Sigmoid colon (tissue), 7 donors: ENCODE results near the gene CPZ. TPM values are rescaled to one million over a fixed set of nuclear protein-coding genes. Genes with fewer than 3 reads are reported as not detected.
A peak's percentile ranks its signal among the peaks of the same experiment; 100 is the strongest.
"Not testable (repeated sequence)": the region's sequence is repeated elsewhere in the genome, so short reads cannot be mapped to it uniquely, and the experiment has no call there.

Source experiments
- DNase-seq: peaks from one replicate; pipeline ENCODE4 v3.0.0-alpha.2; 2019
- H3K27ac ChIP-seq, 4 donors: fragments of 200-600 bp; sonication (generic); one replicate each; pipeline ENCODE4 v1.5.1; 2016 to 2019; ENCODE audit warnings: mild to moderate bottlenecking in 1 of 4
- H3K27me3 ChIP-seq, 3 donors: fragments of 200-600 bp; sonication (generic); one replicate each; pipeline ENCODE4 v1.5.1; 2019; ENCODE audit warnings: mild to moderate bottlenecking in 1 of 3
- H3K36me3 ChIP-seq, 4 donors: fragments of 200-600 bp; sonication (generic); one replicate each; pipeline ENCODE4 v1.5.1; 2016 to 2019
- H3K4me1 ChIP-seq, 4 donors: fragments of 200-600 bp; sonication (generic); one replicate each; pipeline ENCODE4 v1.5.1; 2017 to 2019
- H3K4me3 ChIP-seq, 4 donors: fragments of 200-600 bp; sonication (generic); one replicate each; pipeline ENCODE4 v1.5.1; 2017 to 2019; ENCODE audit warnings: mild to moderate bottlenecking in 2 of 4, moderate library complexity in 1 of 4
- H3K9me3 ChIP-seq, 4 donors: fragments of 200-600 bp in 3 of 4; sonication (generic) in 3 of 4; one replicate each; pipeline versions ENCODE4 v1.5.1 to v1.6.1; 2013 to 2019
- CTCF ChIP-seq, 4 experiments: fragments of 450-650 bp in 3 of 4; fragments of 200-600 bp in 1 of 4; IDR thresholded peaks; one replicate each; pipeline ENCODE4 v1.5.1; 2016 to 2019; ENCODE audit warnings: antibody characterized with exemption in 4 of 4, mild to moderate bottlenecking in 3 of 4, moderate library complexity in 2 of 4
- EP300 ChIP-seq, 4 donors: sonication (generic); formaldehyde crosslinking; IDR thresholded peaks; one replicate each; pipeline ENCODE4 v1.6.1; 2017; ENCODE audit warnings: antibody characterized with exemption in 4 of 4
- POLR2A ChIP-seq, 2 donors: fragments of 450-650 bp; IDR thresholded peaks; one replicate each; pipeline ENCODE4 v1.6.1; 2016; ENCODE audit warnings: antibody characterized with exemption in 2 of 2, mild to moderate bottlenecking in 2 of 2, moderate library complexity in 2 of 2
- POLR2AphosphoS5 ChIP-seq, 4 donors: sonication (generic); formaldehyde crosslinking; IDR thresholded peaks; one replicate each; pipeline ENCODE4 v1.6.1; 2017; ENCODE audit warnings: antibody characterized with exemption in 4 of 4
- WGBS, 2 donors: extraction: QIAGEN DNeasy Blood & Tissue Kit; methylation state at CpG; one replicate each; pipeline ENCODE4 v1.1.7; 2013; 5-methylcytosine and 5-hydroxymethylcytosine counted together
- intact Hi-C: fragments of 100-400 bp; cut with DNase I; formaldehyde crosslinking; loops from one replicate; pipeline ENCODE4 v1.15.1; 2023
- polyA plus RNA-seq, 3 donors: library from polyadenylated mRNA; stranded (reverse); fragments of 200-250 nt; gene quantifications; one replicate each; pipeline ENCODE4 v1.2.3, GENCODE V29; 2013
- total RNA-seq, 4 donors: library from RNA; depleted of rRNA; stranded (reverse); fragments of >200 nt; gene quantifications; one replicate each; pipeline ENCODE4 v1.1.0, GENCODE V29; 2016
- donor health status: healthy with polysubstance abuse.
- donor health status: Bipolar disorder and iron deficiency.
- donor health status: healthy.

Gene CPZ
- total and polyA plus RNA-seq, 7 donors: 0.46 to 8.3 (median 1.8) TPM

- H3K4me1 ChIP-seq: no peaks in the 10 kb centered on the region
- DNase-seq: no peak
- TF ChIP-seq EP300 (IDR thresholded peaks at IDR 0.05): no peak
- no peak for TF ChIP-seq POLR2A (IDR thresholded peaks at IDR 0.05)
- H3K9me3 ChIP-seq: no peaks in the 10 kb centered on the region
- H3K27ac ChIP-seq: no peak overlapping the region
- 60 to 74% methylated on average over 6 of the region's 6 CpGs for WGBS, 2 donors
- no peak overlapping the region for H3K4me3 ChIP-seq
- intact Hi-C loops: no loop called here
- H3K36me3 ChIP-seq: no peaks in the 10 kb centered on the region
- H3K27me3 ChIP-seq: no peaks in the 10 kb centered on the region
Observed at GRCh38 chr4:8571702-8572685, 20.6 kb upstream of the CPZ start.

- TF ChIP-seq EP300 (IDR thresholded peaks at IDR 0.05): no peak
- TF ChIP-seq CTCF (IDR thresholded peaks at IDR 0.05): no peak
- no peak for TF ChIP-seq POLR2A (IDR thresholded peaks at IDR 0.05)
- TF ChIP-seq POLR2AphosphoS5 (IDR thresholded peaks at IDR 0.05): no peak
- Histone ChIP-seq H3K4me3 (no peak overlapping the region), H3K4me1 (no peaks in the 10 kb centered on the region), H3K36me3 (no peaks in the 10 kb centered on the region), H3K9me3 (no peaks in the 10 kb centered on the region), H3K27ac (no peak overlapping the region), H3K27me3 (no peaks in the 10 kb centered on the region)
- intact Hi-C loops: no loop called here
- DNase-seq: no peak
- 80 to 88% methylated on average over 5 of the region's 5 CpGs for WGBS, 2 donors
Observed at GRCh38 chr4:8573266-8573665, 19.3 kb upstream of the CPZ start.

GRCh38 chr4:8574796-8575370 is 17.7 kb upstream of the CPZ start:
- TF ChIP-seq EP300 (IDR thresholded peaks at IDR 0.05): no peak
- TF ChIP-seq CTCF (IDR thresholded peaks at IDR 0.05): no peak
- TF ChIP-seq POLR2AphosphoS5 (IDR thresholded peaks at IDR 0.05): no peak
- H3K4me1 ChIP-seq: no peaks in the 10 kb centered on the region
- H3K27ac ChIP-seq: no peak overlapping the region
- intact Hi-C loops: no loop called here
- no peaks in the 10 kb centered on the region for H3K9me3 ChIP-seq
- peaks cover 1 to 12% (median 9%) of the 10 kb centered on the region in 3 donors for H3K27me3 ChIP-seq
- H3K4me3 ChIP-seq: no peak overlapping the region
- DNase-seq: no peak
- H3K36me3 ChIP-seq: no peaks in the 10 kb centered on the region
- 73 to 83% methylated on average over 5 of the region's 5 CpGs for WGBS, 2 donors

GRCh38 chr4:8575457-8575856 is 17.1 kb upstream of the CPZ start:
- no peak for TF ChIP-seq CTCF (IDR thresholded peaks at IDR 0.05)
- no peak for TF ChIP-seq POLR2A (IDR thresholded peaks at IDR 0.05)
- 69 to 78% methylated on average over 4 of the region's 4 CpGs for WGBS, 2 donors
- Histone ChIP-seq H3K4me3 (no peak overlapping the region), H3K27ac (no peak overlapping the region), H3K36me3 (no peaks in the 10 kb centered on the region), H3K9me3 (no peaks in the 10 kb centered on the region), H3K27me3 (peaks cover 7 to 18% (median 15%) of the 10 kb centered on the region in 3 donors), H3K4me1 (peaks cover 0 to 4% (median 0%) of the 10 kb centered on the region in 4 donors)
- peak; percentile 35 for DNase-seq
- intact Hi-C loops: no loop called here

GRCh38 chr4:8576591-8576990 is 16.0 kb upstream of the CPZ start:
- H3K9me3 ChIP-seq, intact Hi-C loops, H3K36me3 ChIP-seq, H3K4me1 ChIP-seq, H3K4me3 ChIP-seq, H3K27ac ChIP-seq: not testable (repeated sequence)
- peak; percentile 28 for DNase-seq
- 85 to 89% methylated on average over 5 of the region's 5 CpGs for WGBS, 2 donors
- H3K27me3 ChIP-seq: peaks cover 18 to 30% (median 26%) of the 10 kb centered on the region in 3 donors
